Osteoblast (primary cell): ENCODE measurements around the gene ENDOV. TPM values are rescaled to one million over a fixed set of nuclear protein-coding genes. Genes with fewer than 3 reads are reported as not detected.

Experiments
- DNase-seq: peaks from one replicate; pipeline ENCODE4 v3.0.0; 2011; ENCODE audit warnings: low spot score, mixed read lengths; ENCODE audit not compliant: insufficient read length; ENCODE audit errors: missing footprints
- H2AFZ ChIP-seq: 2 replicates; pipeline ENCODE4 v1.6.0; 2011; ENCODE audit warnings: mild to moderate bottlenecking, low read length
- H3K27ac ChIP-seq: 2 replicates; pipeline ENCODE4 v1.5.1; 2011; ENCODE audit warnings: mild to moderate bottlenecking, low read depth, low read length, moderate library complexity
- H3K27me3 ChIP-seq: 2 replicates; pipeline ENCODE4 v1.6.0; 2012; ENCODE audit warnings: mild to moderate bottlenecking, control low read depth, inconsistent platforms, low read length, moderate library complexity; ENCODE audit not compliant: insufficient read depth
- H3K36me3 ChIP-seq: 2 replicates; pipeline ENCODE4 v1.5.1; 2011; ENCODE audit warnings: mild to moderate bottlenecking, low read length, control low read depth, moderate library complexity; ENCODE audit not compliant: insufficient read depth
- H3K4me1 ChIP-seq: 2 replicates; pipeline ENCODE4 v1.5.1; 2011; ENCODE audit warnings: mild to moderate bottlenecking, low read length, control low read depth, moderate library complexity; ENCODE audit not compliant: insufficient read depth
- H3K4me2 ChIP-seq: 2 replicates; pipeline ENCODE4 v1.6.0; 2011; ENCODE audit warnings: mild to moderate bottlenecking, low read length; ENCODE audit not compliant: insufficient read depth
- H3K4me3 ChIP-seq: fragments of 200-600 bp; sonication (generic); 3 replicates; pipeline ENCODE4 v1.5.1; 2012; ENCODE audit warnings: mild to moderate bottlenecking, low read length, inconsistent platforms; ENCODE audit not compliant: insufficient read depth
- H3K79me2 ChIP-seq: 2 replicates; pipeline ENCODE4 v1.6.0; 2012; ENCODE audit warnings: mild to moderate bottlenecking, low read length, control low read depth, inconsistent platforms; ENCODE audit not compliant: insufficient read depth
- H3K9me3 ChIP-seq: 2 replicates; pipeline ENCODE4 v1.5.1; 2011; ENCODE audit warnings: low read depth, low read length, control low read depth
- H4K20me1 ChIP-seq: 2 replicates; pipeline ENCODE4 v1.6.0; 2012; ENCODE audit warnings: mild to moderate bottlenecking, low read length, control low read depth; ENCODE audit not compliant: insufficient read depth
- CTCF ChIP-seq: IDR thresholded peaks from 2 replicates; pipeline ENCODE4 v1.5.1; 2011; ENCODE audit warnings: mild to moderate bottlenecking, low read depth, low read length, moderate library complexity; ENCODE audit errors: extremely low read depth
- total RNA-seq: library from RNA; depleted of rRNA; stranded (reverse); fragments of >200 nt; gene quantifications from 2 replicates; pipeline ENCODE4 v1.2.3, GENCODE V29; 2012

ENDOV gene
- total RNA-seq, 1 donor: 19.5 TPM

- H4K20me1 ChIP-seq: peaks cover 5% of the 10 kb centered on the region
- no peak overlapping the region for H3K4me2 ChIP-seq
- DNase-seq: no peak
- H3K27ac ChIP-seq: no peak overlapping the region
- no peaks in the 10 kb centered on the region for H3K9me3 ChIP-seq
- no peaks in the 10 kb centered on the region for H3K4me1 ChIP-seq
- H3K36me3 ChIP-seq: no peaks in the 10 kb centered on the region
- H3K79me2 ChIP-seq: no peaks in the 10 kb centered on the region
- TF ChIP-seq CTCF: no peak
- no peak overlapping the region for H3K4me3 ChIP-seq
- peaks cover 6% of the 10 kb centered on the region for H3K27me3 ChIP-seq
- H2AFZ ChIP-seq: no peak overlapping the region
Observed at GRCh38 chr17:80438806-80439205, 23.8 kb downstream of the ENDOV start.

- no peaks in the 10 kb centered on the region for H3K79me2 ChIP-seq
- TF ChIP-seq CTCF: no peak
- H3K4me1 ChIP-seq: no peaks in the 10 kb centered on the region
- H3K4me3 ChIP-seq: no peak overlapping the region
- H3K36me3 ChIP-seq: no peaks in the 10 kb centered on the region
- H2AFZ ChIP-seq: no peak overlapping the region
- DNase-seq: no peak
- peaks cover 5% of the 10 kb centered on the region for H4K20me1 ChIP-seq
- peaks cover 6% of the 10 kb centered on the region for H3K27me3 ChIP-seq
- no peaks in the 10 kb centered on the region for H3K9me3 ChIP-seq
- no peak overlapping the region for H3K27ac ChIP-seq
- no peak overlapping the region for H3K4me2 ChIP-seq
Observed at GRCh38 chr17:80439499-80439898, 24.5 kb downstream of the ENDOV start.

DNA sequence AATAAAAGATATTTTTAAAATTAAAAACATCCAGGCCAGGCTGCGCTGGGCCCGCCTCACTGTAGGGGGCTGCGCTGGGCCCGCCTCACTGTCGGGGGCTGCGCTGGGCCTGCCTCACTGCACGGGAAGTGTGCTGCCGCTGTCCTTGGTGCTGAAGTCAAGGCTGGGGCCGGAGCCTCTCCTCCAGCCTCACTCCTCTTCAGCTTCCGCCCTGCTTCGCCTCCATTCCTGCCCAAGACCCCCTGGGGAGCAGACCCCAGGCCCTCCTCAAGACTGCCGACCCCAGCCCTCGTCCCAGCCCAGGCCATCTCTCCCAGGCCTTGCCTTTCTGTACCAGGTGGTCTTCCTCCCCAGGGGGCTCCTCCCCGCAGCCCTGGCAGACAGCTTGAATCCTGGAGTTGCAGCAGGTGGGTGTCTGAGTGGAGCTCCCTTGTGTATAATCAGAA lies 26.2 kb downstream of the ENDOV start:
- no peak for TF ChIP-seq CTCF
- Histone ChIP-seq H3K4me3 (no peak overlapping the region), H3K79me2 (no peaks in the 10 kb centered on the region), H4K20me1 (peaks cover 5% of the 10 kb centered on the region), H3K9me3 (no peaks in the 10 kb centered on the region), H3K36me3 (no peaks in the 10 kb centered on the region), H3K27ac (no peak overlapping the region), H2AFZ (no peak overlapping the region), H3K4me2 (no peak overlapping the region), H3K27me3 (peaks cover 12% of the 10 kb centered on the region), H3K4me1 (no peaks in the 10 kb centered on the region)
- peak; percentile 97 for DNase-seq

DNA sequence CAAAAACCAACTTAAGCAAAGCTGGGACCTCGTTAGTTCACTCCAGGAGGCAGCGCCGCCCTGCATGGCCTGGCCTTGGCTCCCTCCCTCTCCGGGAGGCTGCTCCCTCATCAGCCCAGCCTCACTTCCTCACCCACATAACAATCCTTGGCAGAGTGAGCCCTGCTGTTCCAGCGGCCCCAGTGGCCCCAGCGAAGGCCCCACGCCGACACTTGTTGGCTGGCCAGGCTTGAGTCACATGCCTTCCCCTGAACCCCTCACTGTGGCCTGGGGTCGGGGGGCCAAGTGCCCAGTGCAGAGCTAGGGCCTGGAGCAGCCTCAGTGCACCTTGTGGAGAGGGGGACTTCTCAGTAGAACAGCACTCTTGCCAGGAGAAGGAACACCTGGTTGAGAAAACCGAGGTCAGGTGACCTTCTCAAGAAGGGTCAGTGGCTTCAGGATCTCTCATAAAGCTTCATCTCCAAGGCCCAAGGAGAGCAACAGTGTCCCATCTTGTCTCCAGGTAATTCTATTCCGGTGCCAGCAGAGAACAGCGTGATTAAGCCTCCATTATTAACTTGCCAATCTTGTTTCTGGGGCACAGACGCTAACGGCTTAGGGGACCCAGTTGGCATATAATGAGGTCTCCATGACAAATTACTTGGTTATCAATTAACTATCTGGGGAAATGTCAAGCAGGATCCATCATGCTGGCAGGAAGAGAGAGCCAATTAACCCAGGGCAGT lies 26.8 kb downstream of the ENDOV start:
- Histone ChIP-seq H4K20me1 (peaks cover 5% of the 10 kb centered on the region), H3K4me1 (no peaks in the 10 kb centered on the region), H3K9me3 (no peaks in the 10 kb centered on the region), H3K27ac (no peak overlapping the region), H3K27me3 (peaks cover 12% of the 10 kb centered on the region), H3K36me3 (no peaks in the 10 kb centered on the region), H3K4me3 (no peak overlapping the region), H3K4me2 (no peak overlapping the region), H2AFZ (no peak overlapping the region), H3K79me2 (no peaks in the 10 kb centered on the region)
- DNase-seq: no peak
- TF ChIP-seq CTCF: no peak
